Activated B cell treated with CpG ODN at 0.5 μM for 24 hours (primary cell): ENCODE results near the gene NXT1. TPM values are rescaled to one million over a fixed set of nuclear protein-coding genes. Genes with fewer than 3 reads are reported as not detected.

ENCODE experiments used
- ATAC-seq: fragments of 200-7000 bp; cut with Tn5 transposase; one replicate; pipeline ENCODE4 v1.10.0; 2021; ENCODE audit warnings: low read depth, mild to moderate bottlenecking, moderate library complexity
- CTCF ChIA-PET: fragments of 350-600 bp; sonication (Branson Sonifier 250); formaldehyde crosslinking; loops from one replicate; lab custom pipeline; 2021; ENCODE audit warnings: antibody characterized with exemption; lab: Charles Lee
- POLR2A ChIA-PET: fragments of 350-600 bp; sonication (Branson Sonifier 250); formaldehyde crosslinking; loops from one replicate; lab custom pipeline; 2021; ENCODE audit warnings: antibody characterized with exemption; lab: Charles Lee
- DNase-seq: peaks from one replicate; pipeline ENCODE4 v3.0.0; 2022
- H3K27ac Mint-ChIP-seq: one replicate; pipeline ENCODE4 v1.8.0; 2020; ENCODE audit warnings: mixed read lengths
- H3K27me3 Mint-ChIP-seq: one replicate; pipeline ENCODE4 v1.8.0; 2021; ENCODE audit warnings: mixed read lengths
- H3K36me3 Mint-ChIP-seq: one replicate; pipeline ENCODE4 v1.8.0; 2021; ENCODE audit warnings: low read depth, mixed read lengths
- H3K4me1 Mint-ChIP-seq: one replicate; pipeline ENCODE4 v1.8.0; 2021; ENCODE audit warnings: mixed read lengths
- H3K4me3 Mint-ChIP-seq: one replicate; pipeline ENCODE4 v1.8.0; 2020; ENCODE audit warnings: mild to moderate bottlenecking, mixed read lengths
- H3K9me3 Mint-ChIP-seq: one replicate; pipeline ENCODE4 v1.8.0; 2020; ENCODE audit warnings: mixed read lengths
- intact Hi-C: fragments of 100-400 bp; cut with micrococcal nuclease; formaldehyde crosslinking; loops from one replicate; pipeline ENCODE4 v1.15.1; 2024
- total RNA-seq: library from RNA; stranded (reverse); gene quantifications from 2 replicates; pipeline ENCODE4 v1.2.3, GENCODE V29; 2022
- TF ChIP-seq, protein P1 (sequence below): fragments of 200-600 bp; IDR thresholded peaks from one replicate; pipeline ENCODE4 v1.8.0; 2022; ENCODE audit warnings: antibody characterized with exemption, mild to moderate bottlenecking

NXT1 gene
- total RNA-seq, result 28.8 and 30.2 TPM in 2 replicates

DNA sequence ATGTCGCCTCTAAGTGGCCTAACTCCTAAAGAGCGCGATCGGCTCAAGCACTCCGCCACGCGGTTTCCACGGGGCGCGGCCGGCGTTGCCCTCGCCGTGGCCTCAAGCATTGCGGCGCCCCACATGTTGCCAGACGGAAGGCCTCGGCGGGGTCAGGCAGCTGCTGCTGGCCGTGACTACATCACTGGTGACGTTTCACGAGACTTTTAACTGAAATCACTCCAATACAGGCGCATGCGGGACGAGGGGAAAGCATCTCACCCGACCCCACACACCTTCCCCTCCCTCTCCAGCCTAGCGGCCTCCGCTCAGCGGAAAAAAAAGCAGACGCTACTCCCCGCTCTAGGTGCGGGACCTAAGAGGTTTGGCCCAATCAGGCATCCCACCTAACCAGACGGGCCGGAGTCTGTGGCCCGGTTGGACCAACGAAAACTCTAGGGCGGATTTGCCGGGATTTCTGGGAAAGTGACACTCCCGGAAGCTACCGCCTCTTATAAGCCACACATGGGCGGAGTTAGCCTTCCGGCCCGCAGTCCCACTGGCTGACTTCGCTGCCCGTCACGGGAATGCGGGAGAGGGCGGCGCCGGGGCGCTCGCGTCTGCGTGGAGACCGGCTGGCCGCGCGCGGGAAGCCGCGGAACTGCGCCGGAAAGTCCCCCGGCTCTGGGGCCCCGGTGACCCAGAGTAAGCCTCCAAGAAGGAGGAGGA is at the start of gene NXT1:
NXT1 (plus strand) TSS at position 596 of the 708 bp plus-strand sequence. CDS start 3,251 bp downstream, outside the sequence.
- CTCF ChIA-PET, result interaction anchor here (0.7 to 2.6 kb wide), 12 partner anchors 9 to 658 kb away, joined by 3 to 26 read pairs (median 4); partner anchors contain the start of genes CSTL1, GZF1 and NAPB
- peak within 1 kb of the TSS; percentile 100 for H3K27ac Mint-ChIP-seq
- TF ChIP-seq, protein P1, sequence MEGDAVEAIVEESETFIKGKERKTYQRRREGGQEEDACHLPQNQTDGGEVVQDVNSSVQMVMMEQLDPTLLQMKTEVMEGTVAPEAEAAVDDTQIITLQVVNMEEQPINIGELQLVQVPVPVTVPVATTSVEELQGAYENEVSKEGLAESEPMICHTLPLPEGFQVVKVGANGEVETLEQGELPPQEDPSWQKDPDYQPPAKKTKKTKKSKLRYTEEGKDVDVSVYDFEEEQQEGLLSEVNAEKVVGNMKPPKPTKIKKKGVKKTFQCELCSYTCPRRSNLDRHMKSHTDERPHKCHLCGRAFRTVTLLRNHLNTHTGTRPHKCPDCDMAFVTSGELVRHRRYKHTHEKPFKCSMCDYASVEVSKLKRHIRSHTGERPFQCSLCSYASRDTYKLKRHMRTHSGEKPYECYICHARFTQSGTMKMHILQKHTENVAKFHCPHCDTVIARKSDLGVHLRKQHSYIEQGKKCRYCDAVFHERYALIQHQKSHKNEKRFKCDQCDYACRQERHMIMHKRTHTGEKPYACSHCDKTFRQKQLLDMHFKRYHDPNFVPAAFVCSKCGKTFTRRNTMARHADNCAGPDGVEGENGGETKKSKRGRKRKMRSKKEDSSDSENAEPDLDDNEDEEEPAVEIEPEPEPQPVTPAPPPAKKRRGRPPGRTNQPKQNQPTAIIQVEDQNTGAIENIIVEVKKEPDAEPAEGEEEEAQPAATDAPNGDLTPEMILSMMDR, result no peak
- peak within 1 kb of the TSS; percentile 99 for H3K4me3 Mint-ChIP-seq
- peaks cover 26% of the 10 kb centered on the region for H3K36me3 Mint-ChIP-seq
- no peaks in the 10 kb centered on the region for H3K9me3 Mint-ChIP-seq
- POLR2A ChIA-PET, result interaction anchor here (0.6 to 3.6 kb wide), 16 partner anchors 9 to 1898 kb away, joined by 3 to 140 read pairs (median 4); partner anchors contain the start of genes ACSS1, ENTPD6, GZF1 and NAPB
- intact Hi-C loops, result loop anchor here (1.0 to 5.0 kb wide), 7 partner anchors 8 to 1897 kb away; partner anchors contain the start of genes APMAP, ENTPD6, GZF1 and NAPB
- peak; percentile 80 for ATAC-seq
- H3K4me1 Mint-ChIP-seq, result peaks cover 32% of the 10 kb centered on the region
- peak; percentile 94 for DNase-seq
- H3K27me3 Mint-ChIP-seq, result no peaks in the 10 kb centered on the region

DNA sequence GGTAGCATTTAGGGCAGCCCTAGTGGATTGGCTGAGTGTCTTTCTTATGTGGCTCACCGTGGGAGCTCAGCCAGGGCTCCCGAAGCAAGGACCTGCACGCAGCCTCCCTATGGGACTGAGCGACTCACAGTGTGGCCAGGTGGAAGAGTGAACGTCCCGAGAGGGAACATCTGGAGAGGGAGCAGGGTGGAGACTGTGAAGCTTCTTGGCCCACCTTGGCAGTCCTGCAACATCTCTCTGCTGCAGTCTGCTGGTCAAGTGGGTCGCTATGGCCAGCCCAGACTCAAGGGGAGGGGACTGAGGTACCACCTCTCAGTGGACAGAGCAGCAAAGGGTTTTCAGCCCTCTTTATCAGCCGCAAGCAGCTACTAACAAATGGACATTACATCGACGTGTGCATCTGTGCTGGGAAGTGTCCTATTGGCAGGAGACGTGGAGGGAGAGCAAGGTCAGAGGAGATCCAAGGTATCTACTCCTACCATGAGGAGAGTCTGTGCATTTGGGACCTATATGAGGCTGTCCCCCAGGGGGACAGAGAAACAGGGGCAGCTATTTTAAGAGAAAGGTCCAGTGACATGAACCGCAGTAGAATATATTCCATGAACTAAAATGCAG is 49.0 kb upstream of the NXT1 start:
- no peaks in the 10 kb centered on the region for H3K27me3 Mint-ChIP-seq
- CTCF ChIA-PET, result no interaction called here
- no peak overlapping the region for H3K27ac Mint-ChIP-seq
- no peak overlapping the region for H3K4me3 Mint-ChIP-seq
- H3K4me1 Mint-ChIP-seq, result no peaks in the 10 kb centered on the region
- intact Hi-C loops, result no loop called here
- H3K9me3 Mint-ChIP-seq, result no peaks in the 10 kb centered on the region
- ATAC-seq (no peak), DNase-seq (no peak)
- H3K36me3 Mint-ChIP-seq, result no peaks in the 10 kb centered on the region
- TF ChIP-seq, protein P1, result no peak
- POLR2A ChIA-PET, result no interaction called here

DNA sequence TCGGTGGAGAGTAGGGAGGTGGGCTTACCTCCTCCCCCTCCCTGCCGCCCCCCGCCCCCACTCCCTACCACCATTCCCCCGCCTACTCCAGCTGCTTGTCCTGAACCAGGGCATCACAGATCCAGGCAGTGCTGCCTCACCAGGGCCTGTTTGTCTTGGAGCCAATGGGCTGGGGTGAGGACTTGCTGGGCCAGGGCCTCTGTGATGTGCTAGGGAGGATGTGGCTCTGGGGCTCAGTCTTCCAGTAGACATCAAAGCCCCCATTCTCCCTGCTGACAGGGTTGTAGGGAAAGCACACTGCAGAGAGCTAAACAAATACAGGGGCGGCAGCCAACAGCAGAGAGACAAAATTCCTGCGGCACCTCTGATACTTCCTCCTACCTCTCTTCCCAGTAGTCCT is 48.2 kb upstream of the NXT1 start:
- ChIA-PET CTCF (no interaction called here), POLR2A (no interaction called here)
- Mint-ChIP-seq H3K9me3 (no peaks in the 10 kb centered on the region), H3K27ac (no peak overlapping the region), H3K4me3 (no peak overlapping the region), H3K36me3 (no peaks in the 10 kb centered on the region), H3K27me3 (no peaks in the 10 kb centered on the region), H3K4me1 (no peaks in the 10 kb centered on the region)
- no peak for DNase-seq
- TF ChIP-seq, protein P1, result no peak
- intact Hi-C loops, result no loop called here
- no peak for ATAC-seq

DNA sequence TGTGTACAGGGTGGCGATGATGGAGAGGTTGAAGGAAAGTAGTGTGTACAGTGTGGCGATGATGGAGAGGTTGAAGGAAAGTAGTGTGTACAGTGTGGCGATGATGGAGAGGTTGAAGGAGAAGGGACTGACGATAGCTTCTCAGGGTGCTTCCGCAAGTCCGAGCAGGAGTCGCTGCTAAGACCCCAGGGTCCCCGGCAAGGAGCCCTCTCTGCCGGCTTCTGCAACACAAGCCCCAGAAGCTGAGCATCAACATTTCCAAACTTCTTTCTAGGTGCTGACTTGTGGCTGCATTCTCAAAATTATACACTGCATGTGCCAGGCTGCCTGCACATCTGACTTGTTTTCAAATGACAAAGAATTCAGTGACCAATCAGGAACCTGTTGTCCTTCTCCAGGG is 47.8 kb upstream of the NXT1 start:
- TF ChIP-seq, protein P1, result no peak
- no peak overlapping the region for H3K4me3 Mint-ChIP-seq
- no peak for DNase-seq
- no peaks in the 10 kb centered on the region for H3K9me3 Mint-ChIP-seq
- ATAC-seq, result no peak
- H3K4me1 Mint-ChIP-seq, result no peaks in the 10 kb centered on the region
- intact Hi-C loops, result no loop called here
- POLR2A ChIA-PET, result no interaction called here
- H3K27ac Mint-ChIP-seq, result no peak overlapping the region
- no peaks in the 10 kb centered on the region for H3K36me3 Mint-ChIP-seq
- H3K27me3 Mint-ChIP-seq, result no peaks in the 10 kb centered on the region
- CTCF ChIA-PET, result no interaction called here

DNA sequence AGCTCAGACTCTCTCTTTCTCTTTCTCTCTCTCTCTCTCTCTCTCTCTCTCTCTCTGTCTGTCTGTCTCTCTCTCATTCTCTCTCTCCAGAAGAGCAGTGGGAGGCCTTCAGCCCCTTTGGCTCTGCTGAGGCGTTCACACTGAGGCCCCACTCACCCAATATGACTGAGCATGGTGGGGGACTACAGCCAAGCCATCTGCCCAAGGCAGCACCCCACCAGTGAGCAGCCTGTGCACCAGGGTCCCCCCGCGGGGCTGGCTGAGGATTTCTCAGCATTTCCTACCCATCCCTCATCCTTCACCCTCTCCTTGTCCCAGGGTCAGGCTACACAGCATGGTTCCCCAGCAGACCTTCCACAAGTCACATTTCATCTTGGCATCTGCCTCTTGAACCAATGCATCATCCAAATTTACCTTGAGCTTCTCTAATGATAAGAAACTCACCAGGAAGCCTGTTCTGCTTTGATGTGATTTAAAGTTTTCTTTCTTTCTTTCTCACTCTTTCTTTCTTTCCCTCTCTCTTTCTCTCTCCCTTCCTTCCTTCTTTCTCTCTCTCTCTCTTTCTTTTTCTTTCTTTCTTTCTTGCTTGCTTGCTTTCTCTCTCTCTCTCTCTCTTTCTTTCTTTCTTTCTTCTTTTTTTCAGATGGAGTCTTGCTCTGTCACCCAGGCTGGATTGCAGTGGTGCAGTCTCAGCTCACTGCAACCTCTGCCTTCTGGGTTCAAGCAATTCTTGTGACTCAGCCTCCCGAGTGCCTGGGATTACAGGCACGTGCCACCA is 47.1 kb upstream of the NXT1 start:
- no peak overlapping the region for H3K27ac Mint-ChIP-seq
- intact Hi-C loops, result no loop called here
- ChIA-PET CTCF (no interaction called here), POLR2A (no interaction called here)
- no peaks in the 10 kb centered on the region for H3K9me3 Mint-ChIP-seq
- TF ChIP-seq, protein P1, result no peak
- H3K4me3 Mint-ChIP-seq, result no peak overlapping the region
- no peaks in the 10 kb centered on the region for H3K4me1 Mint-ChIP-seq
- no peak for DNase-seq
- no peaks in the 10 kb centered on the region for H3K36me3 Mint-ChIP-seq
- no peak for ATAC-seq
- no peaks in the 10 kb centered on the region for H3K27me3 Mint-ChIP-seq
